Fibroblast of pulmonary artery (primary cell): ENCODE data around the gene ITGA5.

Source experiments
- DNase-seq: peaks from one replicate; pipeline ENCODE4 v3.0.0-alpha.2; 2010; ENCODE audit warnings: low read depth
- H3K4me3 ChIP-seq: replicated peaks from 2 replicates; pipeline ENCODE4 v1.5.1; 2011; ENCODE audit warnings: low read depth, mild to moderate bottlenecking, control low read depth, low read length, moderate library complexity
- CTCF ChIP-seq: IDR thresholded peaks from 2 replicates; pipeline ENCODE4 v1.5.1; 2011; ENCODE audit warnings: mild to moderate bottlenecking, control low read depth, low read length, inconsistent platforms; ENCODE audit errors: missing control alignments

The ITGA5 gene

DNA sequence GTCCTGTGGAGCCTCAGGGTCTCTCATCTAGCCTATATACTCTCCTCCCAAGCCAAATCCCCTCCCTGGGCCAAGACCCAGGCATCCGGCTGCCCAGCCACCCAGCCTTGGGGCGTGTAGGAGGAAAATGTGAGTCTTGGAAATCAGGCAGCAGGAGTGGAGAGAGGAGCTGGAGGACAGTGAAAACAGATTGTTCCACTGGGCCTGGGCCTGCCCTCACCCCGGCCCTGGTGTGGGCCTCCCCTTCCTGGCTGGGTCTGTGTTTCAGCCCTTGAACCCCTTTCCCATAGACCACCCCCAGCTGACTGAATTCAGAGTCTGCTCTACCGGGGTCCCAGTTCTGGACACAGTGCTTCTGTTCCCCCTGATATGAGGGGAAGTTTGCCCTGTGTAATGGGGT, 6.7 kb downstream of the ITGA5 start:
- DNase-seq = no peak
- TF ChIP-seq CTCF = no peak
- no peak overlapping the region for H3K4me3 ChIP-seq

DNA sequence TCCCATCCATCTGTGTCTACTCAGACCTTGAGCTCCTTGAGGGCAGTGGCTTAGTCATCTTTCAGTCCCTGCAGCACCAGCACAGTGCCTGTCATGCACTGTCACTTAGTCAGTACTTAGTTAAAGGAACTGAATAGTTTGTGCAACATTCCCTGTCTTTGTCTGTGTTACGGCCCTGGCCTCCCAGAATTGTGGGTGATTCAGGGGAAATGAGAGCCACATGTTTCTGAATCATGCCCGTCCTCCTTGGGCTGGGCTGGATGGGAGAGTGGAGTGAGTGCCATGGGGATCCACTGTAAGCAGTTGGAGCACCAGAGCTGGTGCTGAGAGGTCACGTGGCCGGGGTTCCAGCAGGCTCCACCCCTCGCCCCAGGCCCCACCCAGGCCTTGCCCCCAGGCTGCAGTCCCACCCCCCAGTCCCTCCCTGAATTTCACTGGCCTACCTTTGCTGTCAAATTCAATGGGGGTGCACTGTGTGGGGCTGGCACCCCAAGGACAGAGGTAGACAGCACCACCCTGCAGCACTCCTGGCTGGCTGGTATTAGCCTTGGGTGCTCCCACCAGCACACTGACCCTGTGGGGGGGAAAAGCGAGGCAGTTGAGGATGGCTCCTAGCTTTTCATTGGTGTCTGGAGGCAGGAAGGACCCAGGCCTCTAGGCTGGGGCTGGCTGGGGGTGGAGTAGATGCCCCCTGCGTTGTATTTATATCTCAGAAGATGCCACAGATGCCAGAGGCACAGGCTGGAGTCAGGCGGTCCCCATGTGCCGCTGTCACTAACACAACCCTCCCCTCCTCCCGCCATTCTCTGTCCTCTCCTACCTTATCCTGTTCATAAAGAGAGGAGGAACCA, 7.5 kb downstream of the ITGA5 start:
- H3K4me3 ChIP-seq = no peak overlapping the region
- TF ChIP-seq CTCF = no peak
- DNase-seq = peak; percentile 90

DNA sequence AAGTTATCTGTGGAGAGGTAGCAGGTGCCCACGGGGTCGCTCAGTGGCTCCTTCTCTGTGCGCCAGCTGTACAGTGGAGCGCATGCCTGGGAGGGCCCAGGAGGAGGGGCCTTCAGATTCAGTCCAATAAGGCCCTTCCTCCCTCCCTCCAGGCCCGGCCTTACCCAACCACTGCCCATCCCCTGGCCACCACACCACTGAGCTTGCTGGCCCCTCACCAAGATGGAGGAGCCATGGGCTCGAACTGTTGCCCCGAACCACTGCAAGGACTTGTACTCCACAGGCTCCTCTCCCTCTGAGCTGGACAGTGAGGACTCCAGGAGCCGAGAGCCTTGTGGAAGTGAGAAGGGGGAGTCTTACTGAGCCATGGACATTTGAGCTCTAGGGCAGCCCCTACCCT, 9.8 kb downstream of the ITGA5 start:
- TF ChIP-seq CTCF = no peak
- no peak overlapping the region for H3K4me3 ChIP-seq
- DNase-seq = no peak

GRCh38 chr12:54407183-54407905, 11.7 kb downstream of the ITGA5 start:
- TF ChIP-seq CTCF = no peak
- H3K4me3 ChIP-seq = no peak overlapping the region
- DNase-seq = no peak

- DNase-seq = no peak
- TF ChIP-seq CTCF = no peak
- no peak overlapping the region for H3K4me3 ChIP-seq
These were observed 13.5 kb downstream of the ITGA5 start for GRCh38 chr12:54405573-54405972.

DNA sequence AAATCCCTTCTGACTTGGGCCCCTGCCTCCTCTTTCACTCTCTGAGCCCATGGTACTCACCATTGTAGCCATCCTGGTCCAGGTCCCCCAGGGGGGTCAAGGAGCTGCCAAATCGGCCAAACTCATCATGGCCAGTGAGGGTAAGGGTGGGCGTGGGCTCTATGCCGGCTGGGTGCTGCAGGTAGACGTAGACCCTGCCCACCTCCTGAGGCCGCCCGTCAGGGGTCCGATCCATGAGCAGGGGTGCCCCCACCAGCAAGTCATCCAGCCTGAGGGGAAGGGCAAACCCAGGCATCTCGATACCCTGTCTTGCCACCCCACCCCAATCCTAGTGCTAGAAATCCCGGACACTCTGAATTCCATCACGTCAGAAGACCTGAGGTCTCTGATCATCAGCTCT, 14.0 kb downstream of the ITGA5 start:
- no peak overlapping the region for H3K4me3 ChIP-seq
- DNase-seq = no peak
- TF ChIP-seq CTCF = no peak
